Endothelial cell of umbilical vein (primary cell): ENCODE measurements around the gene KIAA1217. TPM values are rescaled to one million over a fixed set of nuclear protein-coding genes. Genes with fewer than 3 reads are reported as not detected.
"Not testable (repeated sequence)": the region's sequence is repeated elsewhere in the genome, so short reads cannot be mapped to it uniquely, and the experiment has no call there.

Experiments used
- BruUV-seq: library from RNA; stranded (reverse); fragments of 400-500 nt; replicated peaks from 2 replicates; lab custom pipeline; 2021; lab: Mats Ljungman, UMichigan
- CTCF ChIA-PET: fragments of 300-600, 350-600 bp; sonication (Branson Sonifier 250); formaldehyde crosslinking; loops from one replicate; lab custom pipeline; 2021; ENCODE audit warnings: antibody characterized with exemption, inconsistent platforms; lab: Charles Lee
- POLR2A ChIA-PET: fragments of 300-600, 350-600 bp; sonication (Branson Sonifier 250); formaldehyde crosslinking; loops from one replicate; lab custom pipeline; 2021; ENCODE audit warnings: antibody characterized with exemption, inconsistent platforms; lab: Charles Lee
- DNase-seq: peaks from one replicate; pipeline ENCODE4 v3.0.0-alpha.2; 2011; ENCODE audit warnings: low read depth, low spot score
- FAIRE-seq: peaks from 2 replicates; lab custom pipeline; 2011; peaks lifted over from hg19 to GRCh38; lab: Jason Lieb, UNC
- H2AFZ ChIP-seq: 2 replicates; pipeline ENCODE4 v1.6.0; 2012; ENCODE audit warnings: low read depth, low read length, control low read depth, inconsistent platforms
- H3K27ac ChIP-seq: 2 replicates; pipeline ENCODE4 v1.5.1; 2011; ENCODE audit warnings: low read depth, mild to moderate bottlenecking, control low read depth, low read length, moderate library complexity; ENCODE audit not compliant: insufficient read depth
- H3K27me3 ChIP-seq, 2 experiments: 2 replicates each; pipeline versions ENCODE4 v1.6.0 to v1.6.1; 2011; ENCODE audit warnings: low read length in 2 of 2, mixed read lengths in 1 of 2; ENCODE audit not compliant: control insufficient read depth in 2 of 2, insufficient read depth in 2 of 2
- H3K36me3 ChIP-seq, 2 experiments: 2 replicates in 1 of 2; 3 replicates in 1 of 2; pipeline ENCODE4 v1.5.1; 2011; ENCODE audit warnings: low read length in 2 of 2, mild to moderate bottlenecking in 1 of 2, moderate library complexity in 1 of 2; ENCODE audit not compliant: control insufficient read depth in 2 of 2, insufficient read depth in 2 of 2; ENCODE audit errors: extremely low read depth in 1 of 2
- H3K4me1 ChIP-seq: 3 replicates; pipeline ENCODE4 v1.5.1; 2011; ENCODE audit warnings: mild to moderate bottlenecking, low read length; ENCODE audit not compliant: control insufficient read depth, insufficient read depth; ENCODE audit errors: extremely low read depth
- H3K4me2 ChIP-seq: 2 replicates; pipeline ENCODE4 v1.6.1; 2011; ENCODE audit warnings: low read length, control low read depth, mixed read lengths; ENCODE audit not compliant: insufficient read depth
- H3K4me3 ChIP-seq, 3 experiments: fragments of 200-600 bp in 1 of 3; sonication (generic), shearing (Covaris generic) in 1 of 3; replicated peaks in 1 of 3; 2 replicates each; pipeline ENCODE4 v1.5.1; 2011 to 2016; ENCODE audit warnings: control low read depth in 3 of 3, low read length in 3 of 3, mild to moderate bottlenecking in 2 of 3, inconsistent platforms in 1 of 3, low read depth in 1 of 3, moderate library complexity in 1 of 3; ENCODE audit not compliant: insufficient read depth in 1 of 3
- H3K79me2 ChIP-seq: 2 replicates; pipeline ENCODE4 v1.6.0; 2012; ENCODE audit warnings: low read length, inconsistent platforms; ENCODE audit not compliant: control insufficient read depth, insufficient read depth
- H3K9ac ChIP-seq: replicated peaks from 2 replicates; pipeline ENCODE3; 2011; ENCODE audit warnings: low read length, control low read depth; ENCODE audit not compliant: insufficient read depth; ENCODE audit errors: extremely low read depth
- H3K9me1 ChIP-seq: replicated peaks from 3 replicates; pipeline ENCODE4 v1.6.0; 2011; ENCODE audit warnings: mild to moderate bottlenecking, low read length; ENCODE audit not compliant: control insufficient read depth, insufficient read depth; ENCODE audit errors: extremely low read depth
- H3K9me3 ChIP-seq: replicated peaks from 2 replicates; pipeline ENCODE4 v1.5.1; 2012; ENCODE audit warnings: low read length, inconsistent platforms; ENCODE audit not compliant: control insufficient read depth, insufficient read depth
- H4K20me1 ChIP-seq: replicated peaks from 2 replicates; pipeline ENCODE3; 2011; ENCODE audit warnings: mild to moderate bottlenecking, low read length; ENCODE audit not compliant: control insufficient read depth, insufficient read depth; ENCODE audit errors: extremely low read depth
- EZH2 ChIP-seq: IDR thresholded peaks from 2 replicates; pipeline ENCODE4 v1.6.1; 2012; ENCODE audit warnings: borderline replicate concordance, low read depth, mild to moderate bottlenecking, moderate library complexity, low read length, inconsistent platforms; ENCODE audit not compliant: severe bottlenecking
- FOS ChIP-seq: IDR thresholded peaks from 2 replicates; pipeline ENCODE4 v1.6.1; 2011; ENCODE audit warnings: mild to moderate bottlenecking, low read length, moderate library complexity, borderline replicate concordance; ENCODE audit not compliant: insufficient read depth
- GATA2 ChIP-seq: IDR thresholded peaks from 2 replicates; pipeline ENCODE4 v1.7.0; 2011; ENCODE audit warnings: low read depth, mild to moderate bottlenecking, moderate library complexity, mixed read lengths, low read length; ENCODE audit not compliant: insufficient read length, insufficient read depth
- JUN ChIP-seq: IDR thresholded peaks from 2 replicates; pipeline ENCODE4 v1.6.1; 2011; ENCODE audit warnings: borderline replicate concordance, low read depth; ENCODE audit not compliant: insufficient read length, insufficient read depth
- MYC ChIP-seq: IDR thresholded peaks from one replicate; pipeline ENCODE4 v1.6.1; 2011; ENCODE audit warnings: mild to moderate bottlenecking, low read depth, low read length
- POLR2A ChIP-seq: IDR thresholded peaks from 2 replicates; pipeline ENCODE4 v1.6.1; 2012; ENCODE audit warnings: low read depth, mild to moderate bottlenecking, control low read depth, low read length
- POLR2AphosphoS5 ChIP-seq: IDR thresholded peaks from 2 replicates; pipeline ENCODE4 v1.6.1; 2012; ENCODE audit warnings: low read depth, mild to moderate bottlenecking, control low read depth, low read length, moderate library complexity; ENCODE audit not compliant: insufficient read depth
- dilution Hi-C: fragments of 300-500 bp; cut with MboI; formaldehyde crosslinking; loops from one replicate; pipeline ENCODE4 v1.15.0; 2019; ENCODE audit warnings: low sequenced_read_pairs; ENCODE audit not compliant: extremely low pct_ligation_motif_present
- intact Hi-C: fragments of 100-400 bp; cut with micrococcal nuclease; formaldehyde crosslinking; loops from one replicate; pipeline ENCODE4 v1.10.0; 2022
- polyA plus RNA-seq, 4 experiments: library from polyadenylated mRNA; depleted of rRNA in 3 of 4; stranded (reverse) in 3 of 4; unstranded in 1 of 4; fragments of >200 nt; gene quantifications; 2 replicates each; pipeline versions ENCODE4 v1.2.1 to v1.2.3, GENCODE V29; 2011 to 2012; ENCODE audit warnings: missing spikeins in 1 of 4
- total RNA-seq: library from RNA; stranded (reverse); gene quantifications from 2 replicates; pipeline ENCODE4 v1.2.3, GENCODE V29; 2021
- TF ChIP-seq, protein P1 (sequence below): IDR thresholded peaks from 2 replicates; pipeline ENCODE4 v1.6.1; 2011; ENCODE audit not compliant: insufficient read depth, insufficient read length
- TF ChIP-seq, protein P2 (sequence below), 2 donors: IDR thresholded peaks; 1 replicate in 1 of 2; 2 replicates in 1 of 2; pipeline ENCODE4 v1.5.1; 2011; ENCODE audit warnings: low read length in 2 of 2, mild to moderate bottlenecking in 2 of 2, moderate library complexity in 2 of 2, control low read depth in 1 of 2, inconsistent platforms in 1 of 2, low read depth in 1 of 2; ENCODE audit not compliant: insufficient read depth in 1 of 2; ENCODE audit errors: extremely low read depth in 1 of 2

The KIAA1217 gene
- total and polyA plus RNA-seq, 2 donors (not counting 3 experiments of a cell fraction or from before 2014, with no cell fraction given) = 0.83 to 10.3 TPM

- H3K27me3 ChIP-seq, BruUV-seq, POLR2A ChIA-PET, H3K9me1 ChIP-seq, H4K20me1 ChIP-seq, FAIRE-seq, H3K4me2 ChIP-seq, DNase-seq, H3K4me3 ChIP-seq, H3K27ac ChIP-seq, dilution Hi-C loops, H3K9ac ChIP-seq, H3K36me3 ChIP-seq, H3K4me1 ChIP-seq, H3K79me2 ChIP-seq, CTCF ChIA-PET, intact Hi-C loops, H2AFZ ChIP-seq, H3K9me3 ChIP-seq: not testable (repeated sequence)
Observed at GRCh38 chr10:24482713-24483112, 273.8 kb downstream of the KIAA1217 start.

DNA sequence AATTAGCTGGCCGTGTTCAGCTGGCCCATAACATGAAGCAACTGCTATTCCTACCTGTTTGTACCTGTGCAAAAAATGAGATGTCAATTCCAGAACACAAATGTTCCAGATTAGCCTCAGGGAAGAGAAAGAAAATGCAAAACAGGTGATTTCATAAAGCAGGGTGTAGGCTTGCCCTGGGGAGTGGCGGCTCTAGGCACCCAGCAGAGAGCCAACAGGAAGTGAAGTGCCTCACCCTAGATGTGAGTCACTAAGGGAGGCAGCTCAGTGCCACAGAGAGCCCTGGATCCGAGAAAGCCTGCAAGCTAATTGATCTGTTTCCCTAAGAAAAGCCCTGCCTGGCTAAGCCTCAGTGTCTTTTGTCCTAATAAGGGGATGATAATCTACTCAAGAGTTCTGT lies 274.8 kb downstream of the KIAA1217 start:
- Histone ChIP-seq H2AFZ (no peak overlapping the region), H3K4me3 (no peak overlapping the region), H3K4me2 (no peak overlapping the region), H3K9ac (no peak overlapping the region), H3K4me1 (no peaks in the 10 kb centered on the region), H3K27me3 (no peaks in the 10 kb centered on the region), H3K27ac (no peak overlapping the region), H3K79me2 (no peaks in the 10 kb centered on the region), H3K9me1 (no peaks in the 10 kb centered on the region), H3K36me3 (no peaks in the 10 kb centered on the region), H3K9me3 (no peaks in the 10 kb centered on the region), H4K20me1 (no peaks in the 10 kb centered on the region)
- intact Hi-C loops = no loop called here
- ChIA-PET CTCF (interaction anchor here (0.6 to 0.7 kb wide), 2 partner anchors 27 to 64 kb away, joined by 3 to 4 read pairs; no protein-coding TSS in a partner anchor), POLR2A (no interaction called here)
- no peak for TF ChIP-seq FOS
- no peak for TF ChIP-seq GATA2
- TF ChIP-seq, protein P1, sequence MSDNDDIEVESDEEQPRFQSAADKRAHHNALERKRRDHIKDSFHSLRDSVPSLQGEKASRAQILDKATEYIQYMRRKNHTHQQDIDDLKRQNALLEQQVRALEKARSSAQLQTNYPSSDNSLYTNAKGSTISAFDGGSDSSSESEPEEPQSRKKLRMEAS = no peak
- TF ChIP-seq POLR2AphosphoS5 = no peak
- TF ChIP-seq, protein P2, sequence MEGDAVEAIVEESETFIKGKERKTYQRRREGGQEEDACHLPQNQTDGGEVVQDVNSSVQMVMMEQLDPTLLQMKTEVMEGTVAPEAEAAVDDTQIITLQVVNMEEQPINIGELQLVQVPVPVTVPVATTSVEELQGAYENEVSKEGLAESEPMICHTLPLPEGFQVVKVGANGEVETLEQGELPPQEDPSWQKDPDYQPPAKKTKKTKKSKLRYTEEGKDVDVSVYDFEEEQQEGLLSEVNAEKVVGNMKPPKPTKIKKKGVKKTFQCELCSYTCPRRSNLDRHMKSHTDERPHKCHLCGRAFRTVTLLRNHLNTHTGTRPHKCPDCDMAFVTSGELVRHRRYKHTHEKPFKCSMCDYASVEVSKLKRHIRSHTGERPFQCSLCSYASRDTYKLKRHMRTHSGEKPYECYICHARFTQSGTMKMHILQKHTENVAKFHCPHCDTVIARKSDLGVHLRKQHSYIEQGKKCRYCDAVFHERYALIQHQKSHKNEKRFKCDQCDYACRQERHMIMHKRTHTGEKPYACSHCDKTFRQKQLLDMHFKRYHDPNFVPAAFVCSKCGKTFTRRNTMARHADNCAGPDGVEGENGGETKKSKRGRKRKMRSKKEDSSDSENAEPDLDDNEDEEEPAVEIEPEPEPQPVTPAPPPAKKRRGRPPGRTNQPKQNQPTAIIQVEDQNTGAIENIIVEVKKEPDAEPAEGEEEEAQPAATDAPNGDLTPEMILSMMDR (IDR thresholded peaks at IDR 0.05; ENCODE audit: extremely low read depth in 1 of 2, insufficient read depth in 1 of 2, low read depth in 1 of 2, low read length in 2 of 2) = no peak
- no peak for TF ChIP-seq EZH2
- no peak for TF ChIP-seq POLR2A
- TF ChIP-seq JUN = no peak
- no peak for TF ChIP-seq MYC
- BruUV-seq = no TSS peak
- FAIRE-seq (no peak), DNase-seq (no peak)
- dilution Hi-C loops = no loop called here
